Gastrocnemius medialis (tissue), 4 donors: ENCODE measurements around the gene GRIK2.

Experiments
- POLR2A ChIP-seq, 2 donors: fragments of 450-650 bp; IDR thresholded peaks; one replicate each; pipeline ENCODE4 v1.6.1; 2017; ENCODE audit warnings: antibody characterized with exemption in 2 of 2, mild to moderate bottlenecking in 2 of 2, moderate library complexity in 2 of 2
- TF ChIP-seq, protein P1 (sequence below), 5 experiments: fragments of 450-650 bp in 3 of 5; fragments of 200-600 bp in 2 of 5; sonication (generic) in 2 of 5; IDR thresholded peaks in 4 of 5; conservative IDR thresholded peaks in 1 of 5; 1 replicate in 4 of 5; 2 replicates in 1 of 5; pipeline ENCODE4 v1.5.1; 2016 to 2019; ENCODE audit warnings: antibody characterized with exemption in 5 of 5, mild to moderate bottlenecking in 3 of 5, moderate library complexity in 3 of 5

DNA sequence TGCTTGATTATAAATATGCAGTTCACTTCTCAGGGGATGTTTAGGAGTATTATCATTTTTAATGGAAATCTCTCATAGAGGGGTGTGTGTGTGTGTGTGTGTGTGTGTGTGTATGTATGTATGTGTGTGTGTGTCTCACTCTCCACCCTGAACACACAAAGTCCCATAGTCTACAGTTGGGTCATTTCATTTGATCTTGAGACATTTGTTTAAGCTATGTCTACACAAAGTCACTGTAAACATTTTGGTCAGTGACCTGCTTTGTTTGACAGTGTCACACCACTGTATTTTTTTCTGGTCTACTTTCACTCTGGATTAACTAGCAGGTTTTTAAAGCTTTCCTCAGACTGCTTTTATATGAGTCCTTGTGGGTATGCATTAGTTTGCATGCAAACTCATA is 215.2 kb downstream of the GRIK2 start:
- TF ChIP-seq, protein P1, sequence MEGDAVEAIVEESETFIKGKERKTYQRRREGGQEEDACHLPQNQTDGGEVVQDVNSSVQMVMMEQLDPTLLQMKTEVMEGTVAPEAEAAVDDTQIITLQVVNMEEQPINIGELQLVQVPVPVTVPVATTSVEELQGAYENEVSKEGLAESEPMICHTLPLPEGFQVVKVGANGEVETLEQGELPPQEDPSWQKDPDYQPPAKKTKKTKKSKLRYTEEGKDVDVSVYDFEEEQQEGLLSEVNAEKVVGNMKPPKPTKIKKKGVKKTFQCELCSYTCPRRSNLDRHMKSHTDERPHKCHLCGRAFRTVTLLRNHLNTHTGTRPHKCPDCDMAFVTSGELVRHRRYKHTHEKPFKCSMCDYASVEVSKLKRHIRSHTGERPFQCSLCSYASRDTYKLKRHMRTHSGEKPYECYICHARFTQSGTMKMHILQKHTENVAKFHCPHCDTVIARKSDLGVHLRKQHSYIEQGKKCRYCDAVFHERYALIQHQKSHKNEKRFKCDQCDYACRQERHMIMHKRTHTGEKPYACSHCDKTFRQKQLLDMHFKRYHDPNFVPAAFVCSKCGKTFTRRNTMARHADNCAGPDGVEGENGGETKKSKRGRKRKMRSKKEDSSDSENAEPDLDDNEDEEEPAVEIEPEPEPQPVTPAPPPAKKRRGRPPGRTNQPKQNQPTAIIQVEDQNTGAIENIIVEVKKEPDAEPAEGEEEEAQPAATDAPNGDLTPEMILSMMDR (IDR thresholded peaks at IDR 0.05 in 4 of 5, conservative IDR thresholded peaks at IDR 0.05 in 1 of 5) = no peak
- no peak for TF ChIP-seq POLR2A (IDR thresholded peaks at IDR 0.05)
